ENCODE measurements around the gene ESRP2. TPM values are rescaled to one million over a fixed set of nuclear protein-coding genes. Genes with fewer than 3 reads are reported as not detected.

Gene ESRP2
- total and polyA plus RNA-seq, 9 of the 15 experiments (the other 6 are each of a cell fraction or from before 2014, with no cell fraction given): 0.05 to 0.15 (median 0.07) TPM; not detected in 6

DNA sequence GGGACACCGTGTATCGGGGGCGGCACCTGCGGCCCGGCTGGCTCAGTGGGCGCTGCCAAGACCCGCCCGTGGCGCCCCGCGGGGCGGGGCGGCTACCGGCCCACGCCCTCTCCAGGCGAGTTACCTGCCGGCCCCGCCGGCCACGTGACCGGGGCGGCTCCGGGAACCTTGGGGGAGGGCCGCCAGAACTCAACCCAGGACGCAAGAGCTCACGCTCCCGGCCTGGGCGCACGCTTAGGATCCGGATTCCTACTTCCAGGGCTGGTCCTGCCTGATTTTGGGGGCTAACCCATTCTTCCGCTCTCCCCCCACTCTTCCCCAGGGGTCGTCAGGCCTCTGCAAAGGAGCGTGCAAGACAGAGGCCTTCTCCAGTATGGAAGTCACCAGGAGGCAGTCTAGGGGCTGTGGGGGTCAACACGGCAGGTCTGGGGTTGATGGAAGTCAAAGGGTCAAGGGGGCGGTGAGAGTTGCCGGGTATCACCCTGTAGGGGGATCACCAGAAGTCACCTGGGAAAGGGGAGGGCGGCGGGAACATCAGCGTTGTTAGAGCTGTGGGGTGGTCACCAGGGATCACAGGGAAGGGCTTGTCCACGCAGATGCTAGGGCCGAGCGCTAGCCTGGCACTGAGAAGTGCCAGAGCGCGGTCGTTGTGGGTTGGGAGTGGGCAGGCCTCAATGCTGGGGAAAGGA lies 354 bp upstream of the ESRP2 start:
- 93% methylated on average over 13 of the region's 45 CpGs for WGBS (ENCODE audit: insufficient coverage, low coverage, missing lambda C conversion rate)
- no peak overlapping the region for H3K4me2 ChIP-seq (ENCODE audit: insufficient read depth, low read length)
- TF ChIP-seq, protein P1, sequence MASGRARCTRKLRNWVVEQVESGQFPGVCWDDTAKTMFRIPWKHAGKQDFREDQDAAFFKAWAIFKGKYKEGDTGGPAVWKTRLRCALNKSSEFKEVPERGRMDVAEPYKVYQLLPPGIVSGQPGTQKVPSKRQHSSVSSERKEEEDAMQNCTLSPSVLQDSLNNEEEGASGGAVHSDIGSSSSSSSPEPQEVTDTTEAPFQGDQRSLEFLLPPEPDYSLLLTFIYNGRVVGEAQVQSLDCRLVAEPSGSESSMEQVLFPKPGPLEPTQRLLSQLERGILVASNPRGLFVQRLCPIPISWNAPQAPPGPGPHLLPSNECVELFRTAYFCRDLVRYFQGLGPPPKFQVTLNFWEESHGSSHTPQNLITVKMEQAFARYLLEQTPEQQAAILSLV (tag; IDR thresholded peaks at IDR 0.05): no peak
- TF ChIP-seq ZNF431 (CRISPR knock-in tag; IDR thresholded peaks at IDR 0.05) (no peak), ZNF780A (CRISPR knock-in tag; IDR thresholded peaks at IDR 0.05) (no peak)
- TF ChIP-seq, protein P2, sequence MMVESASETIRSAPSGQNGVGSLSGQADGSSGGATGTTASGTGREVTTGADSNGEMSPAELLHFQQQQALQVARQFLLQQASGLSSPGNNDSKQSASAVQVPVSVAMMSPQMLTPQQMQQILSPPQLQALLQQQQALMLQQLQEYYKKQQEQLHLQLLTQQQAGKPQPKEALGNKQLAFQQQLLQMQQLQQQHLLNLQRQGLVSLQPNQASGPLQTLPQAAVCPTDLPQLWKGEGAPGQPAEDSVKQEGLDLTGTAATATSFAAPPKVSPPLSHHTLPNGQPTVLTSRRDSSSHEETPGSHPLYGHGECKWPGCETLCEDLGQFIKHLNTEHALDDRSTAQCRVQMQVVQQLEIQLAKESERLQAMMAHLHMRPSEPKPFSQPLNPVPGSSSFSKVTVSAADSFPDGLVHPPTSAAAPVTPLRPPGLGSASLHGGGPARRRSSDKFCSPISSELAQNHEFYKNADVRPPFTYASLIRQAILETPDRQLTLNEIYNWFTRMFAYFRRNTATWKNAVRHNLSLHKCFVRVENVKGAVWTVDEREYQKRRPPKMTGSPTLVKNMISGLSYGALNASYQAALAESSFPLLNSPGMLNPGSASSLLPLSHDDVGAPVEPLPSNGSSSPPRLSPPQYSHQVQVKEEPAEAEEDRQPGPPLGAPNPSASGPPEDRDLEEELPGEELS (CRISPR knock-in tag; IDR thresholded peaks at IDR 0.05; ENCODE audit: borderline replicate concordance): no peak
- H3K9me1 ChIP-seq (ENCODE audit: control insufficient read depth, insufficient read depth, low read length): no peaks in the 10 kb centered on the region
- no peak for ATAC-seq
- H2AFZ ChIP-seq (ENCODE audit: low read depth, low read length): no peak overlapping the region
- FAIRE-seq: no peak
- H3K4me3 ChIP-seq: no peak overlapping the region
- H3K9ac ChIP-seq (ENCODE audit: insufficient read depth in 1 of 2, low read depth in 2 of 2, low read length in 2 of 2): no peak overlapping the region
- H3K79me2 ChIP-seq (ENCODE audit: control insufficient read depth, insufficient read depth, low read length): no peaks in the 10 kb centered on the region
- H4K20me1 ChIP-seq (replicated peaks; ENCODE audit: control insufficient read depth, insufficient read depth, low read length): no peaks in the 10 kb centered on the region
- BruUV-seq (replicated peaks): no TSS peak
- peaks cover 0 to 19% of the 10 kb centered on the region in 2 experiments; a peak in 1 of 5 replicates for H3K4me1 ChIP-seq (replicated peaks in 1 of 2; ENCODE audit: control insufficient read depth in 2 of 2, insufficient read depth in 2 of 2, low read length in 2 of 2)
- in situ Hi-C loops (cut with MboI) (no loop called here), intact Hi-C loops (cut with micrococcal nuclease) (no loop called here)
- peaks cover 5% of the 10 kb centered on the region; the same call in 2 of the 3 replicates for H3K36me3 ChIP-seq (ENCODE audit: control insufficient read depth, insufficient read depth, low read length)
- ChIA-PET POLR2A (no interaction called here), CTCF (ENCODE audit: low intra/inter-chr PET ratio) (no interaction called here)
- no peak for DNase-seq (ENCODE audit: extremely low read depth in 1 of 4, low spot score in 3 of 4)
- H3K27ac ChIP-seq (ENCODE audit: extremely low read depth, low read depth, low read length): no peak overlapping the region
- no peaks in the 10 kb centered on the region for H3K27me3 ChIP-seq (ENCODE audit: control insufficient read depth in 2 of 2, insufficient read depth in 2 of 2, low read length in 2 of 2)
- H3K9me3 ChIP-seq (replicated peaks; ENCODE audit: control insufficient read depth, insufficient read depth, low read depth, low read length): peaks cover 7% of the 10 kb centered on the region

Measured in K562 (cell line).